Fibroblast of upper back skin (primary cell): ENCODE results near the gene VAV3.

ENCODE experiments used
- DNase-seq: peaks from one replicate; pipeline ENCODE4 v3.0.0-alpha.2; 2013

VAV3 gene

GRCh38 chr1:107710005-107710404 is 255.0 kb downstream of the VAV3 start:
- DNase-seq = no peak

- DNase-seq = no peak
These were observed 257.9 kb downstream of the VAV3 start for GRCh38 chr1:107707111-107707510.

GRCh38 chr1:107706182-107706581 is 258.8 kb downstream of the VAV3 start:
- no peak for DNase-seq

GRCh38 chr1:107704911-107705310 is 260.1 kb downstream of the VAV3 start:
- peak; percentile 88 for DNase-seq

GRCh38 chr1:107702946-107703571 is 261.9 kb downstream of the VAV3 start:
- DNase-seq = peak; percentile 58

- DNase-seq = peak; percentile 28
These were observed 264.3 kb downstream of the VAV3 start for GRCh38 chr1:107700651-107701050.

GRCh38 chr1:107698161-107698560 is 266.8 kb downstream of the VAV3 start:
- DNase-seq = no peak

GRCh38 chr1:107695341-107695740 is 269.6 kb downstream of the VAV3 start:
- DNase-seq = peak; percentile 33

- DNase-seq = no peak
These were observed 272.2 kb downstream of the VAV3 start for GRCh38 chr1:107692580-107693345.

GRCh38 chr1:107691540-107691939 is 273.4 kb downstream of the VAV3 start:
- peak; percentile 28 for DNase-seq

- no peak for DNase-seq
These were observed 274.5 kb downstream of the VAV3 start for GRCh38 chr1:107690491-107690890.

- no peak for DNase-seq
These were observed 275.2 kb downstream of the VAV3 start for GRCh38 chr1:107689733-107690132.

- no peak for DNase-seq
These were observed 275.8 kb downstream of the VAV3 start for GRCh38 chr1:107689159-107689558.

- DNase-seq = peak; percentile 29
These were observed 276.9 kb downstream of the VAV3 start for GRCh38 chr1:107687849-107688753.

- DNase-seq = no peak
These were observed 281.3 kb downstream of the VAV3 start for GRCh38 chr1:107683683-107684082.

GRCh38 chr1:107683191-107683657 is 281.8 kb downstream of the VAV3 start:
- DNase-seq = no peak

- no peak for DNase-seq
These were observed 282.5 kb downstream of the VAV3 start for GRCh38 chr1:107682467-107682866.

- no peak for DNase-seq
These were observed 283.9 kb downstream of the VAV3 start for GRCh38 chr1:107681001-107681479.

- DNase-seq = no peak
These were observed 284.4 kb downstream of the VAV3 start for GRCh38 chr1:107680579-107680985.

- no peak for DNase-seq
These were observed 285.5 kb downstream of the VAV3 start for GRCh38 chr1:107679411-107679953.

GRCh38 chr1:107678993-107679392 is 286.0 kb downstream of the VAV3 start:
- no peak for DNase-seq

GRCh38 chr1:107677697-107678096 is 287.3 kb downstream of the VAV3 start:
- no peak for DNase-seq

GRCh38 chr1:107674486-107674885 is 290.5 kb downstream of the VAV3 start:
- no peak for DNase-seq
